NOMO-1 treated with DMSO at 0.1 percent for 48 hours (cell line): ENCODE results near the gene BCAR1.
"Not testable (repeated sequence)": the region's sequence is repeated elsewhere in the genome, so short reads cannot be mapped to it uniquely, and the experiment has no call there.

Experiments
- DNase-seq: peaks from one replicate; lab custom pipeline; 2025; ENCODE audit not compliant: unreplicated experiment; lab: John Stamatoyannopoulos, UW

Gene BCAR1

DNA sequence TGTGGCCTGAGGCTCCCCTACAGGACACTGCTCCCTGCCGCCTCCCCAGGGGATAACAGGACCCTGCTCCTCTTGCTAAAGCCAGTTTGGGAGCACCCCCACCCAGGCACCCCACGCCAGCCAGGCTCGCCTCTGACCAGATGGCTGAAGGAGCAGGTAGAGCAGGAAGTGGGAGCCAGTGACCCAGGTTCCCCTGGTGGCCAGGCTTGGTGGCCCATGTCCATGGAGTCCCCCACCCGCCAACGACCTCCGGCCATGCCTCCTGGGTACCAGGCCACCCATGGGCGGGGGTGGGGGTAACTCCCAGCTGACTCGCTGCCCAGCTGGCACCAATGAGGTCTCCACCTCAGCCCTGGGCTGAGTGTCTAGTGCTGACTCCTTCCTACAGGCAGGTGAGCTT lies 10.0 kb downstream of the BCAR1 start:
- DNase-seq = no peak

DNA sequence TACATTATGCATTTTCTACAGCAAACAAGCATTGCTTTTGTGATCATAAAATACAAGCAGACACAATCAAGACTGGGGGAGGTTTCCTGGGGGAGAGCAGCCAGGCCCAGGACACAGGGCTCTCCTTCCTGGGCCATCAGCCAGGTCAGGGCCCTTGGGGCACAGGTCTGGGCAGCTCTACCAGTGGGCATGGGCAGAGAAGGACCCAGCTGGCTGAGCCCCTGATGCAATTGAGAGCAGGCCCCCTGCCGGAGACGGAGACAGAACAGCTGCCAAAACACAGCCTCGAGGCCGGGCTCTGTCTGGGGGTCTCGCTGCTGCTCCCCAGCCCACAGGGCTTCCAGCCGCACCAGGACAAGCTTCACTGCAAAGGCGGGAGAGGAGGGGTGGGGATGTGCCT lies 10.8 kb downstream of the BCAR1 start:
- not testable (repeated sequence) for DNase-seq

DNA sequence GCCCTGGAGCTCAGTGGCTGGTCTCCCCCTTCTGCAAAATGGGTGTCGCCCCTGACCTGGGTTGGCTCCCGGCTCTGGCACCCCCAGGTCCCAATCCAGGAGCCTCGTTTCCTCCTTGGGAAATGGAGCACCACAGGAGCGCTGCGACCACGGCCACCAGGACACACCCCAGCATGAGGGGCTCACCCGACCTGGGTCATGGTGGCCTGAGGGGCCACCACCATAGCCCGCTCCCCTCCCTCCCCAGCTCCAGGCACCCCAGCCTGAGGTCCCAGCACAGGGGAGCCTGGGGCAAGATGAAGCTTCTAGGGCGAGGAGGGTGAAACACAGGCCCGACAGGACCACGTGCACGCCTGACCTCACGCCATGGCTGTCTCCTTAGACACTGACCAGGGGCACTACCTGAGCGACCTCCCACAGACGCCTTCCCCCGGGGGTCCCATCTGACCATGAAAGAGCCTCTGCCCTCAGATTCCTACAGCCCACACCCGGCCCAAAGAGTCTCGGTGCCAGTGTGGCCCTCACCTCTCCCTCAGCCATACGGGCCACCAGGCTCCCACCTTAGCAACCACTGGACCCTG lies 11.8 kb downstream of the BCAR1 start:
- no peak for DNase-seq

DNA sequence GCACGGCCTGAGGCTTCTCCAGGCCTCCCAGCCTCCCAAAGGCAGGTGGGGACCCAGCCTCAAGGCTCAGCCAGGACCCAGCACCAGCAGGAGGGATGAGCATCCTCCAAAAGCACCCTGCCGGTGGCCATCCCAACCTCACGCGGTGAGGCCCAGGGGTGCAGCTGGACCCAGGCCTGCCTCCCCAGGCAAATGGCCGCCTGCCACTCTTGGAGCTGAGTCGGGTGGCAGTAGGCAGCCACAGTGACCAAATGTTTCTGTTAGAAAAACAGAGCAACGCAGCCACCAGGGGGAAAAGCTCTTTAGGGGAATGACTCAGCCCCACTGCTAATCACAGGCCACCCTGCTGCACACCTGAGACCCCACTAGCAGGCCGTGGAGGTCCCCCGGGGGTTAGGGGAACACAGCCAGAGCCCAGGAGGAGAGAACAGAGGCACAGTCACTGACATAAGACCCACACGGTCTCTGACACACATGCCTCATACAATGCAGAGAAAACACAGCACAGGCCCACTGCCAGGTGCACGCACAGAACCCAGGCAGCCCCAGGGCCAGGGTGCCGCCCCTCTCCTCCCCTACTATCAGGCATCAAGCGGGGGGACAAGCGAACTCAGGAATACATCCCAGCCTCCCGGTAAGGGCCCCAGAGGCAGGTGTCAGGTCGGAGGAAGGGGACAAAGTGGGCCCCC lies 12.4 kb downstream of the BCAR1 start:
- DNase-seq = no peak

DNA sequence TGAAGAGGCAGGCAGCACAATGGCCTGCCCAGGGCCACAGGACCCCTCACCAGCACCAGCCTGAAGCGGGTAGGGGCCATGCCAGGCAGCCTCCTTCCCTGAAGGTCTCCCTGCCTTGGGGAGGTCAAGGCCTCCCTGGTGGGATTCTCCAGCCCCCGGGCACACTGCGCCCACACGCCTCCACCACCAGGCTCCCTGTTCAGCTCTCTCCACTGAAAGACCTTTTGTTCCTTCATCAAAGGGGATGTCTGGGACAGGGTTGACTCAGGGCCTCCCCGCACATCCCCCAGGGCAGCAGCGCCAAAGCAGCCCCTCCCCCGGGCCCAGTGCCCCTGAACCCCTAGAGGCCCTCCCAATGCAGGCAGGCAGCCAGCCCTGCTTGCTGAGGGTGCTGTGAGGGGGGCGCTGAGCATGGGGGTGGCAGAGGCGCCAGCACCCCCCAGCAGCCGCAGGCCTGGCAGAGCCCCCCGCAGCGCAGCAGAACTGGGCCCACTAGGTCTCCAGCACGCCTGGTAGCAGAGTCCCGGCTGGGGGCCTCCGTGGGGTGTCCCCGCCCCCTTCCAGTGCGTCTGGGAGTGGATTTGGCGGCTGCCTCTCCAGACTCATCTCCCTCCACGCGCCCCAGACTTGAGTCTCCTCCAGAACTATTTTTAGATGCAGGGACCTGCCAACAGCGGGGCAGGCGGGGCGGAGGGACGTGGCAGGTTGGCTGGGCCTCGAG lies 13.1 kb downstream of the BCAR1 start:
- DNase-seq = no peak

DNA sequence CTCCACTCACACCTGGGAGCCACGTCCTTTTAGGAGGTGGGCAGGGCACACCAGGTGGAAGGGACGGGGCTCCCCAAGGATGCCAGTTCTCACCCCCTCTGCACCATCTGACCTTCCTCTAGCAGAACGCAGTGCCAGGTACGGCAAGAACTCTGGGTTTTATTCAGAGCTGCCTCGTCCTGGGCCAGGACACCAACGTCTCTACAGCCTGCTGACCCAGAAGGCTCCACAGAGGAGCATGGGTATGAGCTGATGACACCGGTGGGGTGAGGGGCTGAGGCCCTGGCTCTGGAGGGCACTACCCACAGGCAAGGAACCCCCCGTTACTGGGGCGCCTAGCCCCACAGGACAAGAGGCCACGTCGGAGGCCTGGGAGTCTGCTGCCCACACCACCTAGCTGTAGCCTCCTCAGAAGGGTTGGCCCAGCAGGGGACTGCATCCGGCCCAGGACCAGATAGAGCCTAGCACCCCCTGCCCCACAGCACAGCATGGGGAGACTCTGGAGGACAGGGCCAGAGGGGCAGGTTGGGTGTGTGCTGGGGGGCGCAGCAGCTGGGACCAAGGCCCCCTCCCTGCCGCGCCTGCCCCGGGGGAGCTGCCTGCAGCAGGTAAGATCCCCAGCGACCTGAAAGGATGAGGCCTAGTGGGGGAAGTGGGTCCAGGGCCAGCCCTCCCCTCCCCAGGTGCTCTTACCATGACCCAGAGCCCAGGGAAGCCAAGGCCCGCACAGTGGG lies 13.9 kb downstream of the BCAR1 start:
- no peak for DNase-seq

DNA sequence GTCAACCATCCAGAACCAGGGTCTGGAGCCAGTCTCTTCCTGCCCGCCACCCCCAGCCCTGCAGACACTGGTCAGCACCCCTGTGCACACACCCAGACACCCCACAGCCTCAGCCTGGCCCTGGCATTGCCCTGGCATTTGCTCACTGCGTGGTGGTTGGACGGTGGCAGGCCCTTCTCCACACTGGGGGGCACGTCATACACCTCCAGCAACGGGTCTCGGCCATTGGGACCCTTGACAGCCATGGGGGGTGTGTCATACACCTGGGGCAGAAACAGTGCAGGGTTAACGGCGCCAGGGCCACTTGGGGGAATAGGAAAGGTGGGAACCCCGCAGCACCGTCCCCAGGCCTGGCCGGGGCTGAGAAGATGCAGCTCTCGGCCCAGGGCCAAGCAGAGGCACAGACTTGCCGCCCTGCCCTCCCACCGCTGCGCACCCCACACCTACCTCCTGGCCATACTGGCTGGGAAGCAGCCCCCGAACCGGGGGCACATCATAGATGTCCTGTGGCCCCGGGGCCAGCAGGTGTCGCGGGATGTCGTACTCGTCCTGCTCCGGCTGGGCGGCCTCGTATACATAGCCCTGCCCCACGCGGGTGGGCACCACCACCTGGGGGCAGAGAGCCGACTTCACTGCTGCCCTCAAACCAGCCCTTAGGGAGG lies 14.6 kb downstream of the BCAR1 start:
- DNase-seq = no peak

DNA sequence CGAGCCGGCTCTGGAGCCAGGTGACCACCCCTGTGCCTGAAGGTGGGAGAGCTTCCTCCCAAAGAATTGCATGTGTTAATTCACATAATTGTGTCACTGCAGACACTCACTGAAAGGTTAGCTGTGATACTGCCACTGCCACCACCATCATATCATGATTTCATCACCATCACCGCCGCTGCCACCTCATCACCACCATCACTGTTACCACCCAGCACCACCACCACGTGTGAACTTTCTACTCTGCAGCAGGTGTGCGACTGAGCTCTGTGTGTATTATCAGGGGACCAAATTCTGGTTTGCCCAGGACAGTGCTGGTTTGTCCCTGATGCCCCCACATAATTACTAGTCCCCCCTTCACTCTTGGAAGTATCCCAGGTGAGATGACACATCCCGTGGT lies 15.2 kb downstream of the BCAR1 start:
- DNase-seq = no peak

DNA sequence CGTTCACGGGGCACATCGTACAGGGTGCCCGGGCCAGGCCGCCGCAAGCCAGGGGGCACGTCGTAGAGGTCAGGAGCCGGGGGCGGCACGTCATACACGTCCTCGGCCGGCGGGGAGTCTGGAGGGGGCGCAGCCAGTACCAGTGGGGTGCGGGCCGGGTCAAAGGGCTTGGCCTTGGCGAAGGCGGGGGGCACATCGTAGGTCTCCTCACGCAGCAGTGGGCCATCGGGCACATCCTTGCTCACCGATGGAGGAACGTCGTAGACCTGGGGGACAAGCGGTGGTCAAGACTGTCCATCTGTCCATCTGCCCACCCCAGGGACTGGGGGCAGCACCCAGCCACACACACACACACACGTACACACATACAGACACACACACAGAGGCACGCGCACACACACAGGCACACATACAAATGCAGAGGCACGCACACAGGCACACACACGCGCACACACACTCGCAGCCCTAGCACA lies 15.7 kb downstream of the BCAR1 start:
- no peak for DNase-seq

DNA sequence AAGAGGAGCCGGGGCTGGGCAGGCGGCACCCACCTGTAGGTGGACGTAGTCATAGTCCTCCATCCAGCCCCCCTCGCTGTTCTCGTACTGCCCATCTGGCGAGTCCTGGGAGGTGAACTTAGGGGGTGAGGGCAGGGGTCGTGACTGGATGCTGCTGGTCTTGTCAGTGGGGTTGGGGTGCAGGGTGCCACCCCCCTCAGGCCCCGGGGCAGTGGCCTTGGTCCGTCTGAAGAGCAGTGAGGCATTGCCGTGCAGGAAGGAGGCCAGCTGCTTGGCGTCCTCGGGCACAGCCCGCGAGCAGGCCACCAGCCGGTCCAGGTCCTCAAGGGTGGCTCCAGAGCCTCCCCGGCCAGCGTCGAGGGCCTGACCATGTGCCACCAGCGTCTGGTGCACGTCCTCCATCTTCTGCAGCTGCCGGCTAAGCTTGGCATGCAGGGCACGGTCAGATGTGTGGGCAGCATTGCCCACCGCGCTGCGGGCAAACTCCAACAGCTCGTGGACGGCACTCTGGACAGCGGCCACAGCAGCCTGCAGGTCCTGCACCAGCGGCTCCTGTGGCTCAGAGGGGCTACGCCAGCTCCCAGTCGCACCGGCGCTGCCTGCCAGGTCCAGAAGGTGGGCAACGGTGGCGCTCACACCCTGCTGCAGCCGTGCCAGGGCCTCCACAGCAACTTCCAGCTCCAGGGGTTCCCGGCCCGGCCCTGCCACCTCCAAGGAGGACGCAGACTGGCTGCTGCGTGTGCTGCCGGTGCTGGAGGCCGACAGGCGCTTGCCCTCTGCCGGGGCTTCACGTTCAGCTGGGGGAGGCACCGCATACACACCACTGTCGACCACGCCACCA lies 16.3 kb downstream of the BCAR1 start:
- no peak for DNase-seq

DNA sequence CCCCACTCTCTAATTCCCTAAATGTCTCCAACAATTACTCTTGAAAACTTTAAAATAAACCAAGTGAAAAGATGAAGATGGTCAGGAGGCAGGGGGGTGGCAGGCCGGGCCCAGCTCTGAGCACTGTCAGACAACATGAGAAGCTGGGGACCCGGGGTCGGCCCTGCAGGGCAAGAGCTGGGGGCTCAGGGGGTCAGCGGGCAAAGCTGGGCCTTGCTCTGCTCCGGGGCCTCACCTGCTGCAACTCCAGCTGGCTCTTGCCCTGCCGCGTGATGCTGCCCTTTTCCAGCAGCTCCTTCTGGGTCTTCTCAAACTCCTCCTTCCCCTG lies 17.8 kb downstream of the BCAR1 start:
- DNase-seq = no peak

DNA sequence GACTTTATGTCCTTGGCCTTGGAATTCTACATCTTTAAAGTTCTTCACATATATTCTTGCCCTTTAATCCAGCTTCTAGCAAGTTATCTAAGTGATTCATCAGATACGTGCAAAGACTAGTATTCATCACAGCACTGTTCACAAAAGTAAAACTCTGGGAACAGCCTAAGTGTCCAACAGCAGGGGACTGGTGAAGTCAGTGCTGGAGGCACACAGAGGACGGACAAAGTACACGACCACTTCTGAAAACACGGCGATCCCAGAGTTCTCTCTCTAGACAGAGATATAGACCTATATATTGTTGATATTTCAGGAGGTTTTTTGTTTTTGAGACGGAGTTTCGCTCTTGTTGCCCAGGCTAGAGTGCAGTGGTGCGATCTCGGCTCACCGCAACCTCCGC lies 19.9 kb downstream of the BCAR1 start:
- DNase-seq = no peak

DNA sequence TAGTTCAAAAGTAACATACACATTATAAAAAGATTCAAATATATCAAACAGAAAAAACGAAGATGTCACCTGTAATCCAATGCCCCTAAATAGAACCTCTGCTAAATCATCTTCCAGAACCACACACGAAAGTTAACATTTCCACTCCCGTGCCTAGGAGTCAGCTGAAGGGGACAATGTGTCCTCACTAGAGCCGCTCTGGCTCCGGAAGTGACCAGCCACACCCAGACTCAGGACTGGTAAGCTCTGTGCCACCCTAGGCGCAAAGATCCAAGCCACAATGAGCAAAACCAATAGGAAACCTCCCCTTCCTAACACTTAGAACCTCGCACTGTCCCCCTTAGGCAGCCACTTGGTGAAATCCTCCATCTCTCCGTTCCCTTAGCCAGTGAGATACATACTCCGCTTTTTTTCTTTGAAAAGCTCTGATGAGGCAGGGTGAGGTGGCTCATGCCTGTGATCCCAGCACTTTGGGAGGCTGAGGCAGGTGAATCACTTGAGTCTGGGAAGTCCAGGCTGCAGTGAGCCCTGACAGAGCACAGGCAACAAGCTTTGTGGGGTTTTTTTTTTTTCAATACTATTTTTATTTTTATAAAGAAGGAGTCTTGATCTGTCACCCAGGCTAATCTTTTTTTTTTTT lies 20.8 kb downstream of the BCAR1 start:
- DNase-seq = no peak

DNA sequence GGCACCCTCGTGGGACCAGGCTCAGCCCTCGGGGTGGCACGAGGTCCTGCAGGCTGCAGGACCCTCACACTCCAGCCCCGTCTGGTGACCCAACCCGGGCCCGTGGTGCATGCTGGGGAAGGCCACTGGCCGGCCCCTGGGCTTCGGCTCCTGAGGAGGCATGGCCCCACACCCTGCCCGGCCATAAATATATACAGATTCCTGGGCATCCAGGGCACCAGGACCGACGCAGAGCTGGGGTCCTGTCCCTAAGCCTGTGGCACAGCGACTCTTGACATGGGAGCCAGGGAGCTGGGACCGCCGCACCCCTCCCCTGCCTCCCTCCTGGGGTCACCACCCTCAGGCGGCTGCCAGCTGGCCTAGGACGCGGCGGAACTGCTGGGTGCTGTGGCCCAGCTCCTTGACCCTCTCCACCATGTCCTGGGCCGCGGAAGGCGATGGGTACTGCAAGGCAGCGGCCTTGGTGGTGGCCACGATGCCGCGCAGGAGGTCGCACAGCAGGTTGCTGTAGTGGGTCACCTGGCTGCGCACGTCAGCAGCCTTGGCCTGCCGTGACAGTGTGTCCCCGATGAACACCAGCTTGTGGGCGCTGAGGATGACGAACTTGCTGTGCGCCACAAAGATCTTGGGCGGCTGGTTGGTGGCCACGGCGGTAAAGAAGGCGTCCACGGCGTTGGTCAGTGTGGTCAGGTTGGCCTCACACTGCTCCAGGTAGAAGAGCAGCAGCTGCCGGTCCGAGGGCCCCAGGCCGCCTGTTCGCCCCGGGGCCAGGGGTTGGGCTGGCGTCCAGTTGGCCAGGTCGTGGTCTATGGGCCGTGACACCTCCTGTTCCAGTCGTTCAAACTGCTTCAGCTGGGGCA lies 22.0 kb downstream of the BCAR1 start:
- DNase-seq = no peak

DNA sequence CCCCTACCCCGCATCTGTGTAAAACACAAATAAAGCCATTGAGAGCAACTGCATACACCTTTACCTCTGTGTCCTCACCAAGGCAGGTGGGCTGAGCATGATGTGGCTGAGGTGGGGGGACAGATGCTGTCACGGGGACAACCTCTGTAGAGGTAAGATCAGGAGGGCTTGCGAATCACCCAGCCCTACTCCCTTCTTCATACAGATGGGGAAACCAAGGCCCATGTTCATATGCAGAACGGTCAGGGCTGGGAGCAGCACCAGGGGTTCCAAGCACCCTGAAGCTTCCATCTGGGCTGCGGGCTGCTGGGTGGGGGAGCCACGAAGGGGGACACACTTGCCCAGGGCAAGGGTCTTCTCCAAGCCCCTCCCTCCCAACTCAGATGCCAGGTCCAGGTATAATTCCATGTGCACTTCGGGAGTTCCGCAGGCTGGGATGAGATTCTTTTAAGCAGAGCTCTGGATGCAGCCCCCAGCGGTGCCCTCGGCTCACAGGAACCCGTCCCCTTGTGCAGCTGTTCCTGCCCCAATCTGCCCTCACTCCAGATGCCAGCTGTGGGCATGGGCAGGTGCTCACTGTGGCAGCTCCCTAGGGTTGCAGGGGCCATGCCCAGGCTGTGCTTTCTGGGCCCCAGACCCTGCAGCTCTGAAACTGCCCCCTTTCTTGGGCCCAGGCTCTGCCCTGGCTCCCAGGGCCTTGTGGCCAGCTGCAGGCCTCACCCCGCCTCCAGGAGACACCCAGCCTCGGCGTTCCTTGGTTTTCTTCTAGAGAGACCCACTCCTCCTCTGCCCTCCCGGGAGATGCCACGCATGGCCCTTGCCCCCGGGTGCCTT lies 23.1 kb downstream of the BCAR1 start:
- no peak for DNase-seq

DNA sequence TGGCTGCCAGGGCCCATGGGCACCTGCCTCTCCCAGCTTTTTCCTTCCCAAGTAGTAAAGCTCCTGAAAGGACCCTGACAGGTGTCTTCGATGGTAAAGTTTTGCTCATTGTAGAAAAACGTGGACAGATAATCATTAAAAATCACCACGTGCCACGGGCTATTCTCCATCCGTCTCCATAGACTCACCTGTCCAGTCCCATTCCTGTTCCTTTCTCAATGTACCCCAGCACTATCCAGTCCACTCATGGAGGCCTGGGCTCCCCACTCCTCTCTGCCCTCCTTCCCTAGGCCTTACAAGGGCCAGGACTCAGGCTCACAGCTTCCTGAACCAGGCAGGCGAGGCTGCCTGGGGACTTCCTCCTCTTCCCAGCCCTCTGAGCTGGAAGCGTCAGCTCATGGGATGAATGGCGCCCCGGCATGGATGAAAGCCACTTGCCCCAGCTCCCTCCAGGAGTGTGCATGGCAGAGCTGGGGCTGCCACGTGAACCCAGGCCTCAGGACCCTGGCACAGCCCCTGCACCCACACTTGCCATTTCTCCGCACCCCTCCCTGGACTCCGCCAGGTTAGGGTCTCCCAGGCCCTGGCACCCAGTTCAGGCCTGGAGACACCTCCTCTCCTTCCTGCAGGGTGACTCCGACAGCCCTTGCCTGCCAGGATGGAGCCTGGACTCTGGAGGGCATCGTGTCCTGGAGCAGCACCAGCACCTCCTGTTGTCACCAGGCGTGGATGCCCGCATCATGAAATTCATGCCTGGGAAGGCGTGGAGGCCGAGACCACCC lies 23.9 kb downstream of the BCAR1 start:
- no peak for DNase-seq
